NT2/D1 (cell line): ENCODE results near the gene ZSWIM8.

Experiments
- DNase-seq: peaks from one replicate; pipeline ENCODE4 v3.0.0-alpha.2; 2011; ENCODE audit warnings: low read depth, low spot score
- H3K27me3 ChIP-seq: 2 replicates; pipeline ENCODE4 v1.6.0; 2011; ENCODE audit warnings: mild to moderate bottlenecking; ENCODE audit not compliant: insufficient read length, insufficient read depth
- H3K36me3 ChIP-seq: 2 replicates; pipeline ENCODE4 v1.6.1; 2011; ENCODE audit warnings: mild to moderate bottlenecking, low read length, mixed read lengths; ENCODE audit not compliant: insufficient read depth, insufficient read length
- H3K4me1 ChIP-seq: 2 replicates; pipeline ENCODE4 v1.5.1; 2011; ENCODE audit not compliant: insufficient read depth, insufficient read length
- H3K4me3 ChIP-seq: 2 replicates; pipeline ENCODE4 v1.5.1; 2011; ENCODE audit warnings: low read depth; ENCODE audit not compliant: insufficient read length
- H3K9ac ChIP-seq: 2 replicates; pipeline ENCODE4 v1.6.0; 2011; ENCODE audit warnings: low read depth; ENCODE audit not compliant: insufficient read length
- H3K9me3 ChIP-seq: 2 replicates; pipeline ENCODE4 v1.5.1; 2011; ENCODE audit warnings: mild to moderate bottlenecking, low read length; ENCODE audit not compliant: insufficient read depth
- SUZ12 ChIP-seq: IDR thresholded peaks from 2 replicates; pipeline ENCODE4 v1.6.1; 2011; ENCODE audit not compliant: insufficient read length, insufficient read depth; ENCODE audit errors: extremely low read depth
- YY1 ChIP-seq: IDR thresholded peaks from 2 replicates; pipeline ENCODE4 v1.6.1; 2011; ENCODE audit not compliant: insufficient read length, insufficient read depth
- ZNF274 ChIP-seq: IDR thresholded peaks from 2 replicates; pipeline ENCODE4 v1.6.1; 2011; ENCODE audit warnings: mild to moderate bottlenecking, low read depth, low read length

Gene ZSWIM8

GRCh38 chr10:73841061-73841421 lies 55.6 kb downstream of the ZSWIM8 start:
- no peaks in the 10 kb centered on the region for H3K4me1 ChIP-seq
- no peak overlapping the region for H3K9ac ChIP-seq
- TF ChIP-seq YY1, result no peak
- no peak for TF ChIP-seq SUZ12
- no peak for TF ChIP-seq ZNF274
- peaks cover 76% of the 10 kb centered on the region for H3K36me3 ChIP-seq
- H3K9me3 ChIP-seq, result no peaks in the 10 kb centered on the region
- DNase-seq, result no peak
- no peaks in the 10 kb centered on the region for H3K27me3 ChIP-seq
- no peak overlapping the region for H3K4me3 ChIP-seq

DNA sequence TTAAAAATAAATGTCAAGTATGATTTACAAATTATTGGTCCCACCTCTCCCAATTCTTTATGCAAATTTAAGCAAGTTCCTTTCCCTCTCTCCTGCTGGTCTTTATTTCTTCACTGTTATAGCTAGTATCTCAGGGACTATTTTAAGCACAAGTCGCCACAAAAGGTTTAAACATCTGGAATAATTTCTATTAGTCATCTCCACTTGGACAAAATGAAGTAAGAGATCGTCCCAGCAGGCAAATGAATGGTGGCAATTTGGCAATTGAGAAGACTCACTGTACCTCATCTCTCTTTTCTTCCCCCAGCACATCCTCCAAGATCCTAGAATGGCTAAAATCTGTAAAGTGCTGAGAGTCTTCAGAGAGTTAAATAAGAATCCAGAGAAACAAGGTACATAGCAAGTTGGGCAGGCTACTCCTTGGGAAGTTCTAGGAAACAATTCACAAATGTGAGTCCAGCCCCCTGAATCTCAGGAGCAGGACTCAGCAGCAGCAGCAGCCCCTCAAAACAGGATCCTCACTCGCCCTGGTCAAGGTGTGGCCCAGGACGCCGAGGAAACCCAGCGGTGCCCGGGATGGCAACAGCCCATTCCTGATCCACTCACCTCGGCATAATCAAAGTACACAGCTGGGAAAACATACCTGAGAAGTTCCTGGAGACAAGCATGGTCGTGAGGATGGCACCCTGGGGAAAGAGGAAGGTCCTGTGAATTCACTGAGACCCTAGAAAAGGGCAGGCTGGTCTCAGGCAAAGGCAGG lies 56.3 kb downstream of the ZSWIM8 start:
- H3K4me1 ChIP-seq, result no peaks in the 10 kb centered on the region
- no peak overlapping the region for H3K4me3 ChIP-seq
- no peak for DNase-seq
- no peaks in the 10 kb centered on the region for H3K27me3 ChIP-seq
- no peak overlapping the region for H3K9ac ChIP-seq
- peaks cover 76% of the 10 kb centered on the region for H3K36me3 ChIP-seq
- H3K9me3 ChIP-seq, result no peaks in the 10 kb centered on the region
- TF ChIP-seq SUZ12 (no peak), YY1 (no peak), ZNF274 (no peak)

DNA sequence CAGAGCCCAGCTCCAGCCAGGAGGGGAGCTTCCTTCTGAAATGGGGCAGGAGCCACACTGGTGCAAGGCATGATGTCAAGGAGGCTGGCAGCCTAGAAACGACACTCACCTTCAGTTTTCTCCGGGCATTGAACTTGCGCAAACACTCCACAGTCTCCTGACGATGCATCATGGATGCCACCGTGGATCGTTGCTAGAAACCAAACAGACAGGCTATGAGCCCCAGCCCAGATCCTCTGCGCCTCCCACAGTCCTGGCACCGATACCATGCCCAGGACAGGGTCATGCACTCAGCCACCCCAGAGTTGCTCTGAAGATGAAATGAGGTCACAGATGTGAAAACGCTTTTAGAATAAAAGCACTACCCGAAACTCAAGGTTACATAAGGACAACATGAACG lies 56.9 kb downstream of the ZSWIM8 start:
- no peaks in the 10 kb centered on the region for H3K27me3 ChIP-seq
- TF ChIP-seq SUZ12, result no peak
- TF ChIP-seq ZNF274, result no peak
- TF ChIP-seq YY1, result no peak
- no peak overlapping the region for H3K9ac ChIP-seq
- H3K4me1 ChIP-seq, result no peaks in the 10 kb centered on the region
- H3K4me3 ChIP-seq, result no peak overlapping the region
- no peak for DNase-seq
- no peaks in the 10 kb centered on the region for H3K9me3 ChIP-seq
- H3K36me3 ChIP-seq, result peaks cover 81% of the 10 kb centered on the region

DNA sequence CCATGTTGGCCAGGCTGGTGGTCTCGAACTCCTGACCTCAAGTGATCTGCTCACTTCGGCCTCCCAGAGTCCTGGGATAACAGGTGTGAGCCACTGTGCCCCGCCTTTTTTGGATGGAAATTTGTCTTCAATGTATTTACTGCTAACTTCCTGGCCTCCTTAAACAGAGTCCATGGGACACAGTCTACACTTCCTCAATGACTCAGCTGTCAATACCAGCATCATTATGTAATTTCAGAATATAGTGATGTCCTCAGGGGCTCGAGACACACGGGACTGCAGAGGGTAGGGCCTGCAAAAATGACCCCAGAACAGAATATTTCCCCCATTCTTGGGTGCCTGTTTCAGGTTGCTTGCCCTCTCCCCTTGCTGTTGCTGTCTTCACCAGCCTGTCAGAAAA lies 57.9 kb downstream of the ZSWIM8 start:
- Histone ChIP-seq H3K4me1 (no peaks in the 10 kb centered on the region), H3K9ac (no peak overlapping the region), H3K27me3 (no peaks in the 10 kb centered on the region), H3K36me3 (peaks cover 82% of the 10 kb centered on the region), H3K4me3 (no peak overlapping the region), H3K9me3 (no peaks in the 10 kb centered on the region)
- no peak for DNase-seq
- TF ChIP-seq ZNF274, result no peak
- TF ChIP-seq SUZ12, result no peak
- TF ChIP-seq YY1, result no peak

GRCh38 chr10:73847031-73847430 lies 61.6 kb downstream of the ZSWIM8 start:
- TF ChIP-seq YY1, result no peak
- TF ChIP-seq ZNF274, result no peak
- no peak for TF ChIP-seq SUZ12
- Histone ChIP-seq H3K36me3 (peaks cover 69% of the 10 kb centered on the region), H3K27me3 (no peaks in the 10 kb centered on the region), H3K9ac (no peak overlapping the region), H3K9me3 (no peaks in the 10 kb centered on the region), H3K4me1 (peaks cover 9% of the 10 kb centered on the region), H3K4me3 (no peak overlapping the region)
- no peak for DNase-seq

DNA sequence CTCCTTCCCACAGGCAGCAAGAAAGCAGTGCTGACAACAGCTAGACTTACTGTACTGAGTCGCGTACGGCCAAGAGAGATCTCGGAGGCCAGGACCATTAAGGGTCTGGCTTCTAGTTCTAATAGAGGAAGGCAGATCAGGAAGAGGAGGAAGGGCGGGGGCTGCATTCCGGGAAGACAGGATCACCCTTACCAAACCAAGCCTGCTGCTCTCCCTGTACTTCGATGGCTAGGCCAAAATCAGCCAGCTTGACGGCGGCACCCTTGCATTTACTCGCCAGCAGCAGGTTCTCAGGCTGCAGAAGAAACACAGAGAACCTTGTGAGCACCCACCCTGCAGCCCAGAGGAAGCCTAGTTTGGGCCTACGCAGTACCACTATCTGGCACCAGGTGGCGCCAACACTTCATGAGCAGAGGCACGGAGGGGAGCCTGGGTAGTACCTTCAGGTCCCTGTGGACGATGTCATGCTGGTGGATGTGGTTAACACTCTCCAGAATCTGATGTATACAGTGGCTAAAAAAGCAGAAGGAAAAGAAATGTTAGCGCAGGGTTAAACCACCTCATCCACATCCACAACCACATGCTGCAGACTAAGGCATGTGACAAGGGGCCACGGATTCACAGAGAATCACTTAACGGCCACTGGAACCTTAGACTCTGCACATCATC lies 63.5 kb downstream of the ZSWIM8 start:
- Histone ChIP-seq H3K27me3 (no peaks in the 10 kb centered on the region), H3K36me3 (peaks cover 67% of the 10 kb centered on the region), H3K9ac (no peak overlapping the region), H3K4me3 (no peak overlapping the region), H3K4me1 (peaks cover 9% of the 10 kb centered on the region), H3K9me3 (no peaks in the 10 kb centered on the region)
- TF ChIP-seq YY1 (no peak), SUZ12 (no peak), ZNF274 (no peak)
- DNase-seq, result peak; percentile 52

GRCh38 chr10:73850211-73850610 lies 64.8 kb downstream of the ZSWIM8 start:
- H3K4me3 ChIP-seq, result no peak overlapping the region
- peak overlapping the region; percentile 18 for H3K9ac ChIP-seq
- no peak for DNase-seq
- no peaks in the 10 kb centered on the region for H3K27me3 ChIP-seq
- H3K4me1 ChIP-seq, result peaks cover 9% of the 10 kb centered on the region
- peaks cover 69% of the 10 kb centered on the region for H3K36me3 ChIP-seq
- H3K9me3 ChIP-seq, result no peaks in the 10 kb centered on the region
- TF ChIP-seq SUZ12 (no peak), ZNF274 (no peak), YY1 (no peak)
